Measurements from ENCODE around the gene SCAMP4. TPM values are rescaled to one million over a fixed set of nuclear protein-coding genes. Genes with fewer than 3 reads are reported as not detected.

SCAMP4 gene
- total and polyA plus RNA-seq, 2 experiments from 2014 or later = 39.4 to 106 TPM

- Mint-ChIP-seq H3K4me1 (peaks cover 21% of the 10 kb centered on the region), H3K4me3 (no peak overlapping the region), H3K27ac (no peak overlapping the region), H3K36me3 (ENCODE audit: low read depth) (peaks cover 12% of the 10 kb centered on the region), H3K9me3 (peaks cover 4% of the 10 kb centered on the region; the same call in 1 of the 3 replicates), H3K27me3 (ENCODE audit: insufficient read depth, low read depth, poor library complexity) (peaks cover 19% of the 10 kb centered on the region)
- no peak for DNase-seq (ENCODE audit: low spot score)
- Histone ChIP-seq H2AFZ (no peak overlapping the region), H3K79me2 (replicated peaks; ENCODE audit: insufficient read depth) (peaks cover 70% of the 10 kb centered on the region), H3K36me3 (ENCODE audit: insufficient read depth) (no peaks in the 10 kb centered on the region), H3K27me3 (ENCODE audit: insufficient read depth) (no peaks in the 10 kb centered on the region), H3K9me2 (ENCODE audit: insufficient read depth) (no peaks in the 10 kb centered on the region), H3K27ac (ENCODE audit: low read depth) (no peak overlapping the region), H4K20me1 (replicated peaks; ENCODE audit: insufficient read depth) (peaks cover 7% of the 10 kb centered on the region), H3F3A (replicated peaks; ENCODE audit: low read depth) (peaks cover 20% of the 10 kb centered on the region), H3K4me3 (no peak overlapping the region), H3K4me1 (ENCODE audit: insufficient read depth) (peaks cover 12% of the 10 kb centered on the region), H3K4me2 (no peak overlapping the region; the same call in 1 of the 2 replicates)
- no peak for ATAC-seq
- no peak for TF ChIP-seq CREB1 (CRISPR knock-in tag; IDR thresholded peaks at IDR 0.05; ENCODE audit: low read depth)
- TF ChIP-seq CTCF (conservative IDR thresholded peaks at IDR 0.05; ENCODE audit: low read depth in 2 of 2) = no peak
- TF ChIP-seq EZH2 (IDR thresholded peaks at IDR 0.05; ENCODE audit: low read depth, unreplicated experiment) = no peak
- TF ChIP-seq ZNF331 (CRISPR knock-in tag; IDR thresholded peaks at IDR 0.05; ENCODE audit: low read depth) = no peak
- no peak for TF ChIP-seq STAT1 (IDR thresholded peaks at IDR 0.05; ENCODE audit: unreplicated experiment)
- TF ChIP-seq ZNF462 (CRISPR knock-in tag; IDR thresholded peaks at IDR 0.05) = no peak
- TF ChIP-seq NANOG (IDR thresholded peaks at IDR 0.05; ENCODE audit: borderline replicate concordance) = no peak
- no peak for TF ChIP-seq POLR2AphosphoS5 (IDR thresholded peaks at IDR 0.05; ENCODE audit: low read depth)
- no peak for TF ChIP-seq ETS1 (IDR thresholded peaks at IDR 0.05)
- no peak for TF ChIP-seq JUNB (IDR thresholded peaks at IDR 0.05; ENCODE audit: unreplicated experiment)
- no peak for TF ChIP-seq REST (IDR thresholded peaks at IDR 0.05; ENCODE audit: unreplicated experiment)
- TF ChIP-seq EZH2phosphoT487 (IDR thresholded peaks at IDR 0.05; ENCODE audit: unreplicated experiment) = no peak
- TF ChIP-seq ZNF114 (CRISPR knock-in tag; IDR thresholded peaks at IDR 0.05) = no peak
These were observed 2.6 kb downstream of the SCAMP4 start for GRCh38 chr19:1907563-1908363.

All from GM23338 (cell line).